HFFc6 (cell line): ENCODE measurements around the gene VTCN1. TPM values are rescaled to one million over a fixed set of nuclear protein-coding genes. Genes with fewer than 3 reads are reported as not detected.

Experiments used
- DNase-seq: peaks from one replicate; pipeline ENCODE4 v3.0.0-alpha.2; 2018
- H3K27ac Mint-ChIP-seq: 2 replicates; pipeline ENCODE4 v1.8.0; 2020; ENCODE audit warnings: mild to moderate bottlenecking, mixed read lengths
- H3K27me3 Mint-ChIP-seq: 2 replicates; pipeline ENCODE4 v1.8.0; 2021; ENCODE audit warnings: mild to moderate bottlenecking, moderate library complexity, mixed read lengths; ENCODE audit not compliant: insufficient read depth
- H3K36me3 Mint-ChIP-seq: 2 replicates; pipeline ENCODE4 v1.8.0; 2021; ENCODE audit warnings: low read depth, mixed read lengths
- H3K4me1 Mint-ChIP-seq: 2 replicates; pipeline ENCODE4 v1.8.0; 2020; ENCODE audit warnings: low read depth, mixed read lengths
- H3K4me3 Mint-ChIP-seq: 2 replicates; pipeline ENCODE4 v1.8.0; 2020; ENCODE audit warnings: mild to moderate bottlenecking, moderate library complexity, mixed read lengths
- H3K9me3 Mint-ChIP-seq: 2 replicates; pipeline ENCODE4 v1.8.0; 2020; ENCODE audit warnings: mild to moderate bottlenecking, mixed read lengths
- CTCF ChIP-seq: fragments of 200-600 bp; sonication (generic); IDR thresholded peaks from 2 replicates; pipeline ENCODE4 v1.5.0; 2021; ENCODE audit warnings: antibody characterized with exemption, mild to moderate bottlenecking
- total RNA-seq, 6 experiments: library from RNA; stranded (reverse); fragmentation: NEBNext Ultra II Directional; extraction: Animal tissue kit (Norgen Biotek cat#: 25700); gene quantifications; 2 replicates in 1 of 6; 3 replicates in 5 of 6; pipeline ENCODE4 v1.2.3, GENCODE V29; 2021

Gene VTCN1
- total RNA-seq, 6 experiments from 2014 or later, result not detected

DNA sequence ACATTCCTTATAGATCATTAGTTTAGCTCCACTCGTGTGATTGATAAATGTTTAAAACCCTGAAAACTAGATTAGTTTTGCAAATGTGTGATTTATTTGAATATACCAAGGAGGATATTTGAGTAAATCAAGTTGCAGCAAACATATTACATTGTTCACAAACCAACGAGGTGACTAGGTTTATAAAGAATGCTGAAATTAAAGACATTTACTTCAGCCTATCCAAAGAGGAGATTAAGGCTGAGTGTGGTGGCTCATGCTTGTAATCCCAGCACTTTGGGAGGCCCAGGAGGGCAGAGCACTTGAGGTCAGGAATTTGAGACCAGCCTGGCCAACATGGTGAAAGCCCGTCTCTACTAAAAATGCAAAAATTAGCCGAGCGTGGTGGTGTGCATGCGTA, 34.1 kb downstream of the VTCN1 start:
- no peak for TF ChIP-seq CTCF
- Mint-ChIP-seq H3K27ac (no peak overlapping the region), H3K9me3 (no peaks in the 10 kb centered on the region), H3K27me3 (peaks cover 7% of the 10 kb centered on the region), H3K36me3 (no peaks in the 10 kb centered on the region), H3K4me3 (no peak overlapping the region), H3K4me1 (peaks cover 9% of the 10 kb centered on the region)
- DNase-seq, result peak; percentile 32

DNA sequence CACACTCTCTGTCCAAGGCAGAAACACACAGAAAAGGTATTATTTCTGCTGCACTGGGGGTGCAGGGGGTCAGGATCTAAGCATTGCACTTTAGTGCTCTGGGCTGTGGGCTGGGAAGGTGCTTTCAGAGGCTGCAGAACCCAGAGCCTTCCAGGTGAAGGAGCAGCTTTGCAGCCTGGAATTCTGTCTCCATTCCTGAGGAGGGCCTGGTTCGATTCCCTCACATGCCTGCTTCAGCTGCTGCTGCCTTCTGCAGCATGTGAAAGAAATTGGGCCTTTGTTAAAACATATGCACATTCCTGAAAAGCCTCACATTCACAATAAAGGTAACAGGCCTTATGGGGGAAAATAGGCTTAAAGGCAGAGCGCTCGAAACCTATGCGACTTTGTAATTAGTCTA, 35.9 kb downstream of the VTCN1 start:
- Mint-ChIP-seq H3K27ac (no peak overlapping the region), H3K9me3 (no peaks in the 10 kb centered on the region), H3K4me3 (no peak overlapping the region), H3K4me1 (peaks cover 9% of the 10 kb centered on the region), H3K27me3 (peaks cover 10% of the 10 kb centered on the region), H3K36me3 (no peaks in the 10 kb centered on the region)
- no peak for TF ChIP-seq CTCF
- DNase-seq, result no peak

DNA sequence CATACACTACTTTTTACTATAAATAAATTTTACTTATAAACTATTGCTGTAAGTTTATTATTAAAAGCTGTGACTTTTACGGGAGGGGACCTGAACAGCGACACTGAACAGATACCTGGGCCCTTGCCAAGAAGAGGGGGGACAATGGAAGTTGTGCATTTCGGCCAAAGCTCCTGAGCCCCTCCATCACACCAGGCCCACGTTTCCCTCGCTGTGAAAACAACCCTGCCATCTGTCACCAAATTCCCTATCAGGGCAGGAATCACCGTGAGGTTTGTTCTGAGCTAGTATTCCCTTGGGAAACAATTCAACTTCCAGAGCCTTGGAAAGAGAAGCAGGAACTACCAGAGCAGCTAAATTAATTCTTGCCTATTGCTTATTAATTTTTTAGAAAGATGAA, 37.0 kb downstream of the VTCN1 start:
- Mint-ChIP-seq H3K27ac (no peak overlapping the region), H3K9me3 (no peaks in the 10 kb centered on the region), H3K4me3 (no peak overlapping the region), H3K4me1 (peaks cover 9% of the 10 kb centered on the region), H3K36me3 (no peaks in the 10 kb centered on the region), H3K27me3 (peaks cover 10% of the 10 kb centered on the region)
- no peak for DNase-seq
- TF ChIP-seq CTCF, result no peak

DNA sequence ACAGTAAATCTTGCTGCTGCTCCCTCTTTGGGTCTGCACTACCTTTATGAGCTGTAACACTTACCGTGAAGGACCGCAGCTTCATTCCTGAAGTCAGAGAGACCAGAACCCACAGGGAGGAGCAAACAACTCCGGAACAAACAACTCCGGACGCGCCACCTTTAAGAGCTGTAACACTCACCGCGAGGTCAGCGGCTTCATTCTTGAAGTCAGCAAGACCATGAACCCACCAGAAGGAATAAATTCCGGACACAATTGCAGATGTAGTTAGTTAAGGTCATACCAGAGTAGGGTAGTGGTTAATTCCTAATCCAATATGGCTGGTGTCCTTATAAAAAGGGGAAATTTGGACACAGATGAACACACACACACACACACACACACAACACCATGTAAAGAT, 37.7 kb downstream of the VTCN1 start:
- DNase-seq, result no peak
- Mint-ChIP-seq H3K9me3 (no peaks in the 10 kb centered on the region), H3K4me3 (no peak overlapping the region), H3K36me3 (no peaks in the 10 kb centered on the region), H3K4me1 (peaks cover 9% of the 10 kb centered on the region), H3K27ac (no peak overlapping the region), H3K27me3 (peaks cover 10% of the 10 kb centered on the region)
- TF ChIP-seq CTCF, result no peak

GRCh38 chr1:117171900-117172511, 38.7 kb downstream of the VTCN1 start:
- peaks cover 7% of the 10 kb centered on the region for H3K27me3 Mint-ChIP-seq
- DNase-seq, result no peak
- H3K27ac Mint-ChIP-seq, result no peak overlapping the region
- TF ChIP-seq CTCF, result no peak
- H3K4me3 Mint-ChIP-seq, result no peak overlapping the region
- no peaks in the 10 kb centered on the region for H3K36me3 Mint-ChIP-seq
- H3K4me1 Mint-ChIP-seq, result peaks cover 18% of the 10 kb centered on the region
- no peaks in the 10 kb centered on the region for H3K9me3 Mint-ChIP-seq
